GM21381 (cell line): ENCODE data around the gene CDKL1.
"Not testable (repeated sequence)": the region's sequence is repeated elsewhere in the genome, so short reads cannot be mapped to it uniquely, and the experiment has no call there.

Experiments
- ATAC-seq: cut with Tn5 transposase; IDR thresholded peaks from one replicate; pipeline ENCODE4 v1.9.1; 2021; ENCODE audit warnings: mild to moderate bottlenecking, moderate library complexity; ENCODE audit not compliant: unreplicated experiment

The CDKL1 gene

GRCh38 chr14:50359631-50360030 is 37.0 kb downstream of the CDKL1 start:
- no peak for ATAC-seq

- no peak for ATAC-seq
These were observed 38.8 kb downstream of the CDKL1 start for GRCh38 chr14:50357753-50358395.

GRCh38 chr14:50357124-50357523 is 39.6 kb downstream of the CDKL1 start:
- no peak for ATAC-seq

GRCh38 chr14:50356283-50356682 is 40.4 kb downstream of the CDKL1 start:
- ATAC-seq: not testable (repeated sequence)

GRCh38 chr14:50355692-50356091 is 41.0 kb downstream of the CDKL1 start:
- ATAC-seq: no peak

- ATAC-seq: no peak
These were observed 42.2 kb downstream of the CDKL1 start for GRCh38 chr14:50354527-50354926.

GRCh38 chr14:50353126-50353525 is 43.6 kb downstream of the CDKL1 start:
- no peak for ATAC-seq

GRCh38 chr14:50352584-50352983 is 44.1 kb downstream of the CDKL1 start:
- ATAC-seq: no peak

- no peak for ATAC-seq
These were observed 45.7 kb downstream of the CDKL1 start for GRCh38 chr14:50350975-50351374.

- no peak for ATAC-seq
These were observed 47.7 kb downstream of the CDKL1 start for GRCh38 chr14:50348933-50349332.

- no peak for ATAC-seq
These were observed 49.2 kb downstream of the CDKL1 start for GRCh38 chr14:50347521-50347920.

- no peak for ATAC-seq
These were observed 50.7 kb downstream of the CDKL1 start for GRCh38 chr14:50345846-50346422.

- no peak for ATAC-seq
These were observed 51.7 kb downstream of the CDKL1 start for GRCh38 chr14:50344876-50345563.

- peak; percentile 78 for ATAC-seq
These were observed 52.4 kb downstream of the CDKL1 start for GRCh38 chr14:50344116-50344775.

- ATAC-seq: no peak
These were observed 53.2 kb downstream of the CDKL1 start for GRCh38 chr14:50343434-50343833.

GRCh38 chr14:50342221-50343078 is 54.2 kb downstream of the CDKL1 start:
- no peak for ATAC-seq

- ATAC-seq: no peak
These were observed 55.7 kb downstream of the CDKL1 start for GRCh38 chr14:50340963-50341362.

- ATAC-seq: no peak
These were observed 56.6 kb downstream of the CDKL1 start for GRCh38 chr14:50340045-50340444.

GRCh38 chr14:50339178-50339804 is 57.4 kb downstream of the CDKL1 start:
- no peak for ATAC-seq

- ATAC-seq: no peak
These were observed 58.1 kb downstream of the CDKL1 start for GRCh38 chr14:50338587-50338986.
